ENCODE measurements around the gene RABGAP1L.
"Not testable (repeated sequence)": the region's sequence is repeated elsewhere in the genome, so short reads cannot be mapped to it uniquely, and the experiment has no call there.

RABGAP1L gene

GRCh38 chr1:174690266-174690665 is 530.9 kb downstream of the RABGAP1L start:
- H3K9ac ChIP-seq (ENCODE audit: low read length), result no peak overlapping the region
- no peaks in the 10 kb centered on the region for H3K4me1 ChIP-seq (ENCODE audit: low read length)
- H3K27ac ChIP-seq (ENCODE audit: low read length), result no peak overlapping the region
- H3K36me3 ChIP-seq (replicated peaks; ENCODE audit: low read depth, low read length), result no peaks in the 10 kb centered on the region
- no peaks in the 10 kb centered on the region for H3K79me2 ChIP-seq (ENCODE audit: low read length)
- no peaks in the 10 kb centered on the region for H3K27me3 ChIP-seq (ENCODE audit: low read depth, low read length)
- TF ChIP-seq CTCF (IDR thresholded peaks at IDR 0.05; ENCODE audit: low read depth, low read length), result no peak
- TF ChIP-seq EZH2phosphoT487 (IDR thresholded peaks at IDR 0.05; ENCODE audit: low read depth), result no peak
- no peaks in the 10 kb centered on the region for H4K20me1 ChIP-seq (ENCODE audit: insufficient read depth, low read length)
- no peak overlapping the region for H2AFZ ChIP-seq (ENCODE audit: low read depth, low read length)
- H3K4me3 ChIP-seq (ENCODE audit: low read length), result no peak overlapping the region
- no peak overlapping the region for H3K4me2 ChIP-seq (ENCODE audit: low read length)
- H3K9me3 ChIP-seq (ENCODE audit: insufficient read depth, low read length), result no peaks in the 10 kb centered on the region

- Histone ChIP-seq H4K20me1 (ENCODE audit: insufficient read depth, low read length) (no peaks in the 10 kb centered on the region), H3K79me2 (ENCODE audit: low read length) (no peaks in the 10 kb centered on the region), H3K9ac (ENCODE audit: low read length) (no peak overlapping the region), H3K27ac (ENCODE audit: low read length) (no peak overlapping the region), H3K4me2 (ENCODE audit: low read length) (no peak overlapping the region), H3K36me3 (replicated peaks; ENCODE audit: low read depth, low read length) (no peaks in the 10 kb centered on the region), H3K9me3 (ENCODE audit: insufficient read depth, low read length) (no peaks in the 10 kb centered on the region), H3K27me3 (ENCODE audit: low read depth, low read length) (no peaks in the 10 kb centered on the region), H3K4me3 (ENCODE audit: low read length) (no peak overlapping the region), H3K4me1 (ENCODE audit: low read length) (no peaks in the 10 kb centered on the region), H2AFZ (ENCODE audit: low read depth, low read length) (no peak overlapping the region)
- TF ChIP-seq EZH2phosphoT487 (IDR thresholded peaks at IDR 0.05; ENCODE audit: low read depth) (no peak), CTCF (IDR thresholded peaks at IDR 0.05; ENCODE audit: low read depth, low read length) (no peak)
These were observed 533.0 kb downstream of the RABGAP1L start for GRCh38 chr1:174692313-174692712.

GRCh38 chr1:174693085-174693484 is 533.8 kb downstream of the RABGAP1L start:
- Histone ChIP-seq H3K9ac (ENCODE audit: low read length) (no peak overlapping the region), H3K79me2 (ENCODE audit: low read length) (no peaks in the 10 kb centered on the region), H4K20me1 (ENCODE audit: insufficient read depth, low read length) (no peaks in the 10 kb centered on the region), H3K4me1 (ENCODE audit: low read length) (no peaks in the 10 kb centered on the region), H3K4me2 (ENCODE audit: low read length) (no peak overlapping the region), H2AFZ (ENCODE audit: low read depth, low read length) (no peak overlapping the region), H3K27ac (ENCODE audit: low read length) (no peak overlapping the region), H3K36me3 (replicated peaks; ENCODE audit: low read depth, low read length) (no peaks in the 10 kb centered on the region), H3K4me3 (ENCODE audit: low read length) (no peak overlapping the region), H3K27me3 (ENCODE audit: low read depth, low read length) (no peaks in the 10 kb centered on the region), H3K9me3 (ENCODE audit: insufficient read depth, low read length) (no peaks in the 10 kb centered on the region)
- no peak for TF ChIP-seq EZH2phosphoT487 (IDR thresholded peaks at IDR 0.05; ENCODE audit: low read depth)
- TF ChIP-seq CTCF (IDR thresholded peaks at IDR 0.05; ENCODE audit: low read depth, low read length), result no peak

GRCh38 chr1:174693539-174693938 is 534.2 kb downstream of the RABGAP1L start:
- H3K4me2 ChIP-seq (ENCODE audit: low read length); H3K27ac ChIP-seq (ENCODE audit: low read length); H3K9ac ChIP-seq (ENCODE audit: low read length); H3K4me3 ChIP-seq (ENCODE audit: low read length); H4K20me1 ChIP-seq (ENCODE audit: insufficient read depth, low read length); H3K4me1 ChIP-seq (ENCODE audit: low read length); H2AFZ ChIP-seq (ENCODE audit: low read depth, low read length); H3K36me3 ChIP-seq (replicated peaks; ENCODE audit: low read depth, low read length); H3K27me3 ChIP-seq (ENCODE audit: low read depth, low read length); H3K9me3 ChIP-seq (ENCODE audit: insufficient read depth, low read length); H3K79me2 ChIP-seq (ENCODE audit: low read length): not testable (repeated sequence)
